Putamen (tissue), 1 donor: ENCODE data around the gene GATA3.

Experiments used
- DNase-seq: peaks from one replicate; pipeline ENCODE4 v3.0.0-alpha.2; 2016; ENCODE audit warnings: low spot score

Gene GATA3

GRCh38 chr10:8102708-8103401 lies 48.4 kb downstream of the GATA3 start:
- DNase-seq, result no peak

GRCh38 chr10:8103543-8103942 lies 49.1 kb downstream of the GATA3 start:
- no peak for DNase-seq

- no peak for DNase-seq
These were observed 49.5 kb downstream of the GATA3 start for GRCh38 chr10:8104005-8104404.

- no peak for DNase-seq
These were observed 50.2 kb downstream of the GATA3 start for GRCh38 chr10:8104721-8105120.

GRCh38 chr10:8105932-8106331 lies 51.4 kb downstream of the GATA3 start:
- DNase-seq, result no peak

- no peak for DNase-seq
These were observed 57.9 kb downstream of the GATA3 start for GRCh38 chr10:8112230-8112905.

GRCh38 chr10:8112942-8113442 lies 58.5 kb downstream of the GATA3 start:
- DNase-seq, result no peak

- DNase-seq, result no peak
These were observed 59.1 kb downstream of the GATA3 start for GRCh38 chr10:8113616-8114015.

GRCh38 chr10:8114741-8115617 lies 60.5 kb downstream of the GATA3 start:
- DNase-seq, result no peak

GRCh38 chr10:8115618-8115980 lies 61.1 kb downstream of the GATA3 start:
- no peak for DNase-seq

GRCh38 chr10:8116474-8116873 lies 62.0 kb downstream of the GATA3 start:
- DNase-seq, result no peak

GRCh38 chr10:8116926-8117493 lies 62.5 kb downstream of the GATA3 start:
- no peak for DNase-seq

GRCh38 chr10:8121201-8121890 lies 66.9 kb downstream of the GATA3 start:
- no peak for DNase-seq

GRCh38 chr10:8122611-8123369 lies 68.3 kb downstream of the GATA3 start:
- no peak for DNase-seq

- DNase-seq, result no peak
These were observed 69.9 kb downstream of the GATA3 start for GRCh38 chr10:8124436-8124835.
